Right kidney (tissue), 1 donor: Measurements from ENCODE around the gene TSHZ2.
"Not testable (repeated sequence)": the region's sequence is repeated elsewhere in the genome, so short reads cannot be mapped to it uniquely, and the experiment has no call there.

Experiments
- DNase-seq: peaks from one replicate; pipeline ENCODE4 v3.0.0-alpha.2; 2016

Gene TSHZ2

DNA sequence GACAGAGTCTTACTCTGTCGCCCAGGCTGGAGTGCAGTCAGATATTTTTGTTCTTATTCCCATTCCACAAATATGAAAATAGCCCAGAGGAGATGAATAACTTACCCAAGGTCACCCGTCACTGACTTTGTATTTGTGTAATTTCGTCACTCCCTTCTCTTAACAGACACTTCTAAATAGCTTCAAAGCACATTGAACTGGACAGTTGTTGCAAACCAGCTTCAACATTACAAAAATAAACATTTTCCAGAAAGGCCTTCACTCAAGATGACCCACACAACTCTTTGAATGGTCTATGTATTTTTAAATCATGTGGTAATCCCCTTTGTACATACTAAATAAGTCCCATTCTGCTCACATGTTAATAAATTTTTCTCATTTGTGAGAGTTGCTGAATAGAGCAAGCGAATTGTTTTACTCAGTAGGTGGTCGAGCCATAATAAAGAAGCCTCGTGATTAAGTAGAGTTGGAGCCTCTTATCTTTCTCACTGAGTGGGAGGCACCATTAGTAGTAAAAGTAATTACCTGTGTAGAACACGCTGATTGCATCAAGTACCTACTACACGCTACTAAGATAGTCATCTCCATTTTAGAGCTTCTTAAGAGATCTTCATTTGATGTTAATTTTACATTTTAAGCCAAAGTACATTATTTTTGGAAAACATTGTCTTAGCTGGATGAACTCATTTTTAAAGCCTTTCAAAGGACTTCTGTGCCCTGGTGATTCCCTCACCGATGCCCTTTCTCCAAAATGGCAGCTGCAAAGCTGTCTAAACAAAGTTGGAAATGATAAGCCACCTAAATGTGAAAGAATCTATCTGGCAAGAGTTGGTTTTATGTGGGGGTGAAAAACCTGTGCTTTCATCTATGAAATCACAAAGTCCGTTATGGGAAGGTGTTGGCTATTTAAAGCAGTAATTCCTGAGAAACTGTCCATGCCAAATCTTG lies 110.0 kb downstream of the TSHZ2 start:
- no peak for DNase-seq

DNA sequence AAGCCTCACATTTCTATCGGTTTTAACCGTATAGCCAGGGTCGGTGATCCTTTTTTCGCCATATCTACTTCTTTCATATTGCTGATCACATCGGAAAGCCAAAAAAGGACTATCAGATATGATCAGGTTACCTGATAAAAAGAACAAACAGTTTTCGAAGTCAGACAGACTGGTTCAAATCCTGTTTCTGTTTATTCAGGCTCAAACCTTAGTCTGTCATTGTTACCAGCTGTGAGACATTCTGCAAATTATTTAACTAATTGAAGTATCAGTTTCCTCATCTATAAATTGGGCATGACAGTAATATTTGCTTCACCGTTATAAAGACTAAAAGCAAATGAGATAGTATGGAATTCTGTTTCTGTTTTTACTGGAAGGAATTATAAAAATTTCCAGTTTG lies 111.3 kb downstream of the TSHZ2 start:
- DNase-seq, result no peak

DNA sequence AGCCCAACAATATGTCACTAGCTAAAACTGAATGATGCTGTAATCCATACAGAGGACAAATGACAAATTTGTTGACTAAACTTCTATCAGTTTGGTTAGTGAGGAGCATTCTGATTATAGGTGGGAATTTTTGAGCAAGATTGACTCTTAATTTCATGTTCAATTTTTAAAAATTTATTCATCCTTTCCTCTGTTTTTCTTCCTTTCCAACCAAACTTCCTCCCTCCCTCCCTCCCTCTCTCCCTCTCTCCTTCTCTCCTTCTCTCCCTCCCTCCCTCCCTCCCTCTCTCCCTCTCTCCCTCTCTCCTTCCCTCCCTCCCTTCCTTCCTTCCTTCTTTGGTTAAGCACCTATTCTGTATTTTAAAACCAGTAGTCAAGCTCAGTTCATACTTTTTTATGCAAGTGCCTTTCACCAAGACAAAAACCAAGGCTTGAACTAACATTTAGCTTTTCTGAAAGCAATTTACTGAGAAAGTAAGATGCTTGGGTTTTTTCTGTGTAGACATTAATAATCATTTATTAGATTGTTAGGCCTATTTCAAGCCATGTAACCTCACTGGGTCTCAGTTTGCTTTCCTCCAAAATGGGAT lies 112.3 kb downstream of the TSHZ2 start:
- DNase-seq, result no peak

DNA sequence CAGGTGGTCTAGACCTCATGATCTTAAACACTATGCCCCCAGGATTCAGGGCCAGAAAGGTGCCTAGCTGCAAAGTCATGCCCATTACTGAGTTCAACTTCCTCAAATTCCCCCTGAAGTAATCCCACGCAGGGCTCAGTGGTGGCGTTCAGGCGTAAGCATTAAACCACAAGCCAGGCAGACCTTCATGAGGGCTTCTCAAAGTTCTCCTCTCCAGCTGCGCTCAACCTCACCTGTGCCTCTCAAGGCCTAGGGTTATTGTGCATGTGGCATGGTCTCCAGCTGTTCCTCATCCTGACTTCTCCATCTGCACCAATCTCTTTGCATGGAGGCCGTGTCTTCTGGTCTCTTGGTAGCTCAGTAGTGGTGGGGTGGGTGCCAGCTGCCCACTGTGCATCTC lies 113.6 kb downstream of the TSHZ2 start:
- no peak for DNase-seq

DNA sequence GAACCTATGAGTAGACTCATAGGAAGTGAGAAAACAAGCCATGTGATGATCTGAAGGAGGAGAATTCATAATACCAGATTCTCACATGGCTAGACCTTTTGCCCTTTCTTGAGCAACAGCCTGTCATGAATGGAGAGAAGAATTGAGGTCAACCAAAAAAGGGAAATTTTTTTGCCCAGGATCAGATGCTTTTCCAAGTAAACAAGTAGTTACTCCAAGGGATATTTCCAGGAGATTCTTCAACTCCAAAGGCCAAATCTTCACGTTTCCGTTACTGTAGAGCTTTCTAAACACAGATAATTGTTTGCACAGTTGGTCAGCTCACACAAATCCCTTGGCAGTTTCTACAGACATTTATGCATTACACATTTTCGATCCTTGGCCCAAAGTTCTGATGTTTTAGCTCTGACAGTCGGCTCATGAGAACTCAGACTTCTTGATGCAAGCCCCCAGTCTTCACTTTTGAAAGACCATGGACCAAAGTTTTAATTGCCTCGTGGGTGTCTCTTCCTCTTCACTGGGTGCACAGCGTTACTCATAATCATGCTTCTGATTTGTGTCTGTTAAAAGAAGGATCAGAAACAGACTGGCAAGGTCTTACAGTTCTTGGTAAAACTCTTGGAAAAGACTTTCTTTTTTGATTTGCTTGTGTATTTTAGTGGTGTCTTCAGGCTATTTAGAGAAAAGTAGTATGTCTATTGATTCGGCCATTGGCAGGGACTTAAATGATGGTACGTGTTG lies 115.0 kb downstream of the TSHZ2 start:
- no peak for DNase-seq

DNA sequence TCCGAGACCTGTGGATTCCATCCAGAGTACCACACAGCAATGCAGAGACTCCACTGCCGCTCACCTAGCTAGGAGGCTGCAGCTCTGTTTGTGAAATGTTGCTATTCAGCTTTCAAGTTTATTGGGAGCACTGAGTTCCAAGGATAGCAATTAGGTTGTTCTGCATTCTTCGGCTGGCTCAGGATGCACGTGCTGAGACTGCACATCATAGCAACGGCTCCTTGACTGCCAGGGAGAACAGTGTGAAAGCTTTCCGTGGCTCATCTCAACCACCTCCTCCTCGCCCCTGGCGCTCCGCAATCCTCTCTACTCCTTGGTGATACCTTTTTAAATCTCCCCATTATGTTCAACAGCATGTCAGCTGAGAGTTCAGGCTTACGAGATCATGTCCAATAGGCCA lies 116.6 kb downstream of the TSHZ2 start:
- no peak for DNase-seq

DNA sequence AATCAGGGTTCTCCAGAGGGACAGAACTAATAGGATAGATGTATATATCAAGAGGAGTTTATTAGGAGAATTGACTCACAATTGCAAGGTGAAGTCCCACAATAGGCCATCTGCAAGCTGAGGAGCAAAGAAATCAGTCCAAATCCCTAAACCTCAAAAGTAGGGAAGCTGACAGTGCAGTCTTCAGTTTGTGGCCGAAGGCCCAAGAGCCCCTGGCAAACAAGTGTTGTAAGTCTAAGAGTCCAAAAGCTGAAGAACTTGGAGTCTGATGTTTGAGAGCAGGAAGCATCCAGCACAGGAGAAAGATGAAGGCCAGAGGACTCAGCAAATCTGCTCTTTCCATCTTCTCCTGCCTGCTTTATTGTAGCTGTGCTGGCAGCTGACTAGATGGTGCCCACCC lies 117.7 kb downstream of the TSHZ2 start:
- not testable (repeated sequence) for DNase-seq

DNA sequence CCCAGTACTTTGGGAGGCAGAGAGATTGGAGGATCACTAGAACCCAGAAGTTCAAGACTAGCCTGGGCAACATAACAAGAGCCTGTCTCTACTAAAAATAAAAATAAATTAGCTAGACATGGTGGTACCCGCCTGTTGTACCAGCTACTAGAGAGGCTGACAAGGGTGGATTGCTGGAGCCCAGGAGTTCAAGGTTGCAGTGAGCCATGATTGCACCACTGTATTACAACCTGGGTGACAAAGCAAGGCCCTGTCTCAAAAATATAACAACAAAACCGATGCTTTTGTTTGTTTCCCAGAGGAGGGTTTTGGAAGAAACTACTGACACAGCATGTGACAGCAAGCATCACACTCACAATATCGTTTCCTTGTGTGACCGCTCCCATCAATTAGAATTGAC lies 119.6 kb downstream of the TSHZ2 start:
- no peak for DNase-seq

DNA sequence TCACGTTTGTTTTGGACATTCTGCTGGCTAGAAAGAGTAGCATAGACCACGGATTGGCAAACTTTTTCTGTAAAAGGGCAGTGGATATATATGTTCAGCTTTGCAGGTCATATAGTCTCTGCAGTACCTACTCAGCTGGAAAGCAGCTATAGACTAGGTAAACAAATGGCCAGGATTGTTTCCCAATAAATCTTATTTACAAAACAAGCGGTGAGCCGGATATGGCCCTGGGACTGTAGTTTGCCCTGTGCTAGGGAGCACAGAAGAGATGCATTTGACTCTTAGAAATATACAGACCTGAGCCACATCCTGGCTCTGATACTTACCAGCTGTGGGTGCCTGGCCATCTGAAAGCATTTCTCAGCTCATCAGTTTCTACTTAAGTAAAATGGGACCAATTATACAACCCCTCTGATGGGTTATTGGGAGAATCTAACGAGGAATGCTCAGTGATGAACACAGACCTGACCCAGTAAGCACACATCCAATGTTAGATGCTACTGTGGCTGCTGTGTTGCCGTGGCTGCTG lies 120.7 kb downstream of the TSHZ2 start:
- DNase-seq, result no peak

DNA sequence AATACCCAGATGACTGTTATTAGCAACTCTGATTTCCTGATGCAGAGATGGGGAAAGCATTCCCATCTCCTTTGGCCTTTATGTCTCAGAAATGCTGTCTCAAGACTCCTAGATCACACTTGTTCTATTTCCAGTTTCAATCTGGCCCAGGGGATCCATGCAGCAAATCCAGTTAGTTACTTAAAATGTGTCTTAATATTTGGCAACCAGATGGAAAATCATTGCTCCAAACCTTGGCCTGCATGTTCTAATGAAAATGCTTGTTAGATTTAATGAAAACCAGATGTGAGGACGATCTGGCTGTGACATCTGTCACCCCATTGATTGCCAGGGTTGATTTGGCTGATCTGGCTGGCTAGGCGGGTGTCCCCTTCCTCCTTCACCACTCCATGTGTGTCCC lies 125.2 kb downstream of the TSHZ2 start:
- DNase-seq, result no peak

DNA sequence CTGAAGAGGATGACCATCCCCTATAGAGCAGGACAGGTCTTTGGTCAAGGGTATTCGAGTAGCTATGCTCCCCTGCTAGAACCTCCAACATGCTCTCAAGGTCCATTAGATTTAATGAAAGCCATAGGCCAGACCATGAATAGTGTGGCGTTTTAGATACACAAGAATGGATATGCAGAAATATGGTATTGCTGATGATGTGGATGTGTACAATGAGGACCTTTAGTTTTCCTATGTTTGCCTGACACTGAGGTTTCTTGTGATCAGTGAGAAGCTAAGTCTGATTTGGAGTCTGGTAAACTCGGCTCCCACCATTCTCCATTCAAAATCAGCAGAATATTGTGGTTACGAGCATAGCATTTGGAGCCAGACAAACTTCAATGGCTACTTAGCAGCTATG lies 125.6 kb downstream of the TSHZ2 start:
- DNase-seq, result no peak

DNA sequence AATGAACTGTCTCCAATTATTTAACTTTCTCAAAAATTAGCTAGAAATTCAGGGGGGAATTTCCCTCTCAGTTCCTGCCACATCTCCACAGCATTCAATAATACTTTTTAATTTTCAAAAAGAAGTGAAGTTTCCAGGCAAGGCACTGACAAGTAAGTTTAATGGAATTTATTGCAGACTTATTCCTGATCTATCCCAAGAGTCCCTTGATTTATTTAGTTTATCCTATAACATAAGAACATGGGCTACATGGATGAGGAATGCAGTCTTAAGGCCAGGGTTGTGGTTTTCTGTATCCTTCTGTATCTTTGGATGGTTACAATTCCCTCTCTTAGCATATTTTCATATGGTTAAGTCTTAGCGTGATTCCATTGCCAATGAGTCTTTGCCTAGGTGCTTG lies 126.5 kb downstream of the TSHZ2 start:
- DNase-seq, result no peak

DNA sequence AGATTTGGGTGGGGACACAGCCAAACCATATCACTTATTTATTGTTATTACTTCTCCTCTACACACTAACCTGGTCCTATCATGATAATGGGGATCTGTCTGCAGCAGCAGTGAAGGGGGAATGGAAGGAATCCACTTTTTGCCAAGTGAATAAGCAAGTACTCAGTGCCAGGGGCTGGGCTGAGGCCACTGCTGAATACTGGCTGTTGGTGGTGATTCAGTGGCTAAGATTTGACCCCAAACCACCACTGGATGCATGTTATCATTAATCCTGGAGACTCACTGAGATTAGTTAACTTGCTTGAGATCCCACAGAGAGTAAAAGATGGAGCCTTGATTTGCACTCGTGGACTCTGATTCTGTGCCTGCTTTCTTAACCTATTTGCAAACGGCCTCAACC lies 127.7 kb downstream of the TSHZ2 start:
- DNase-seq, result no peak

DNA sequence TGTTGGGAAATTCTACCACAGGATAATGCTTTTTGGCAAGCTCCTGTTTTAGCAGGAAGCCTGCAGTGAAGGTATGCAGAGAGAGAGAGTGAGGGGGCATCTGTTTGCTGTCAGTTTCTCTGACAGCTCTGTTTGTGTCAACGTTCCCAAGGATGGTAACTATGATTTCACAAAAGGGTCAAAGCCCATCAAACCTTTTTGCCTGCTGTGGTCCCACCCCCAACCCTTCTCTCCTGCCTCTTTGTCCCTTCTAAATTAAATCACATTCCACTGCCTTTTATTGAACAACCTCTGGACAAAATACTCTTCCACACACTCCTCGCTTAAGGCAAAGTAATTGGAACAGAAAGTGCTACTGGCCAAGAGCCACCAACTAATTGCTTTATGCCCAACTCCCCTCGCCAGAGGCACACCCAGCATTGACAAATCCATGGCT lies 128.3 kb downstream of the TSHZ2 start:
- DNase-seq, result no peak

DNA sequence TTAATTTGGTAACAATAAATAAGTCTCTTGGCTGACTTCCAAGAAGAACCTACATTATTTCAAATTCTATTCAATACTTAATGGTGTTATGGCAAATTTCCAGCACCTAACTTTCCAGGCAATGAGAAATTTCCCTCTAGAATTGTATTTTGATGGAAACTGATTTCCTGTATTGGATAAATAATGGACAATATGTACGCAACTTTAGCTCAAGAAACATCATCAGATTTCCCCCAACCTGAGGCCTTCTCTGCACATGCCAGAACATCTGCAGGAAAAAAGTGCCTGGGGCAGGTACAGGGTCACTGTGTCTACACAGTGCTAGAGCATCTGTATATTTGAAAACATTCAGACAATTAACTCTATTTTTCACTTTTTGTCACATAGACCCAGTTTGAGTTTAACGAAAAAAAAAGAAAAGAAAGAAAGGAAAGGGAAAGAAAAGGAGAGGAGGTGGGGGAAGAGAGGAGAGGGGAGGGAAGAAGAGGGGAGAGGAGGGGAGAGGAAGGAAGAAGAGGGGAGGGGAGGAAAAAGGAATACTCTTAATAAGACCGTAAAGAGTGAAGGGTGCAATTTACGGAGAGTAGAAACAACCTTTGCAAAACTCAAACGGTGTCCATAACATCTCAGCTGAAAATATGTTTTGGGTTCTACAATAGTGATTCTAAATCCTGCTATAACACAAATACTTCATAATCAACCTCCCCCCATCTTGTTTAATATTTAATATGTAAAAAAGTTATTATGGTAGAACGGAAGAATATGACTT lies 130.0 kb downstream of the TSHZ2 start:
- DNase-seq, result no peak

DNA sequence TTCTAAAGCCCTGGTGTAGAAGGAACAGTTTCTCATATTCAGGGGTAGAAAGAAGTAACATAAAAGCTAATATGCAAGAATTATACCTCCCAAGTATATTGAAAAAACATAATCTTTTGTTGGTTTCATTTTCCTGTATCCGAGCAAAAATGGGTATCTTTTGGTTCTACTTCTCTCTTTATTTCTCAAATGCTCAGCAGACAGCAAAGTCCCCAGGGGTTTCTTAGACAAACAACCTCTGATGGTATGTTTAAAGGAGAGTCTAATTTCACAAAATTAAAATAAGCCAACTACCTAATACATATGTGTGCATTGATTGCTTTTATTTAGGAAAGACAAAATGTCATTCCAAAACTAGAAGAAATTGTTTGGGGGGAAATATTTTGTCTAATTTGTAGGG lies 131.0 kb downstream of the TSHZ2 start:
- no peak for DNase-seq

DNA sequence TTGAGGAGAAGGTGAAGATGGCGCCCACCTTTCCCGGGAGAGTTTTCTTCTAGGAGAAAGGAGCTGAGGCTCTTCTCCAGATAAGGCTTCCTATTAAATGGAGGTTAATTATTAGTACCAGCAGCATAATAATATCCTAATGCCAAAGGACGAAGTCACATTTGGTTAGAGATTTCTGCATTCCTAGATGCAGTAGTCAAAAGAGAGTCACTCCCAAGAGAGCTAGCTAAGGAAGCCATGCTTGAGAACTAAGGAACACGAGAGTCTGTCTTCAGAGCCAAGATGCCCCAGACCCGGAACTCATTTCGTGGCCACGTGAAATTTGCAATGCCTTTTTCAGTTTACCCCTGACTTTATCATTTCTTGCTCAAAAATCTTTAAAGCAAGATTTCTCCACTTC lies 132.7 kb downstream of the TSHZ2 start:
- DNase-seq, result no peak

DNA sequence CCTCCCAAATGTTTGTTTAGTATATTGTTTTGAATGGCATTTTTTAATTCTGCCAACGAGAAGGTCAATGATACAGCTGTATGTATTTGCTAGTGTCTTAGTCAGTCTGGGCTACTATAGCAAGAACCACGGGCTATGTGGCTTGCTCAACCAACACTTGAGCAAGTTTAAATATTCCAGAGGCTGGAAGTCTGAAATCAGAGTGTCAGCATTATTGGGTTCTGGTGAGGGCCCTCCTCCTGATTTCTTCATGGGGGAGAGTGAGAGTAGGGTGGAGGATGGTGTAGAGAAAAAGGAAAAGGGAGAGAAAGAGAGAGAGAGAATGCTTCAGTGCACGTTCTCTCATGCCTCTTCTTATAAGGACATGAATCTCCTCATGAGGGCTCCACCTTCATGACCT lies 144.6 kb downstream of the TSHZ2 start:
- no peak for DNase-seq

DNA sequence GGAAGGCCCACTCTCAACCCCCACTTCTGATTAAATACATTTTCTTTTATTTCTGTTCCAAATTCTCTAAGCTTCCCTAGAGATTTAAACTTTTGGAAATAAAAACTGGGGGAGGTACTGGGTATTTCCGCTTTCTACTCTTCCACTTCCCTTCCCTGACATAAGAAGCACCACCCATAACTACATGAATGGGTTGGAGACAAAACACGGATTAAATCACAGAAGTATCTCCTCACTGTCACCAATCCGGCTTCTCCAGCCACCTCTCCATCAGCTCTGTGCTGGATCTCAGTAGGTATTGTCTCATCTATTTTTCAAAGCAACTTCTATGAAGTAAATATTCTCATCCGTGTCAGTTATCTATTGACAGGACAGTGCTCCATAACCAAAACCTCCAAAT lies 150.7 kb downstream of the TSHZ2 start:
- DNase-seq, result no peak

DNA sequence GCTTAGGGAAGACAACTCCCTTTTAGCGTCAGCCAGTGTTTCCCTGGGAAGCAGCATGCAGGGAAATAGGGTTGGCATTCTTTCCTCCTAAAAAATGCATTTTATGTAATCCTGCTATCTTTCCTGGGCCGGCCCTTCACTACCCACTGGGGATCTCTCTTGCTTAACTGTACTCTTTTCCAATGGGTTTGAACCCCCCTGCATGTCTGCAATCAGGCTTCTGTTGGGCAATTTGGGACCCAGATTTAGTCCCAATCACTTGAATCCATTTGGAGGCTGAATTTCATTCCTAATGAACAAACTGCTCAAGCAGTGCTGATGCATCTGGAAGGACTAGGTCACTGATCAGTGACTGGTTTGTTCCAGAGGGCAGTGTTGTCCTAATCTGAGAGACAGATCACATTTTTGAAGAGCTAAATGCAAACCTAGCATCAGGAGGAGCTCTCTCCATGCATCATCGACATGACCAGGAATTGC lies 152.0 kb downstream of the TSHZ2 start:
- no peak for DNase-seq

DNA sequence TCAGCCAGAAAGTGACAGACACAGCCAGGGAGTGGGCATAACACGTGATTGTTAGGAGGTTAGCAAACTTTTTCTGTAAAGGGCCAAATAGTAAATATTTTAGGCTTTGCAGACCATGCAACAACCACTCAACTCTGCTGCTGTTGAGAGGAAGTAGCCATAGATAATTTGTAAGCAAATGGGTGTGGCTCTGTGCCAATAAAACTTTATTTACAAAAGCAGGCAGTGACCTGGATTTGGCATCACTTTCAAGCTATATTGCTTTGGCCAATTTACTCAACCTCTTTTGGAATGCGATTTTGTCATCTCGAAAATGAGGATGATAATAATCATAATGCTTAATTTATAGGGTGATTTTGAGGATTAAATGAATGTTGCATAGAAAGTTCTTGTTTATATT lies 152.6 kb downstream of the TSHZ2 start:
- DNase-seq, result no peak

DNA sequence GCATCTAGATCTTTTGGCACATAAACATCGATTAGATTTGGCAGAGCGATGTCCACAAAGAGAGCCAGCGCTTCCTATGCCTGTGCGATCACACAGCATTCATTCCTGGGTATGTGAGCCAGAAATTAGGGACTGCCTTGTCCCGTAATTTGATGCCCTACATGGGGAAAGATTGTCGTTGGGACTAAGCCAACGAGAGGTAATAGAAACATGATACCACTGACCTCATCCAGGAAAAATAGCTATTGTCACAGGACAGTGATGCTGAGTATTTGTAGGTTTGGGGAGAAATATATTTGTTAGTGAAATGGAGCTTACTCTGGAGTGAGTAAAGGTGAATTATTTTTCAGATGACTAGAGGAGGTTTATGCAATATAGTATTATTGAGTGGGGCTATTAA lies 154.0 kb downstream of the TSHZ2 start:
- DNase-seq, result no peak
